ENCODE results near the gene PDAP1. TPM values are rescaled to one million over a fixed set of nuclear protein-coding genes. Genes with fewer than 3 reads are reported as not detected.
"Not testable (repeated sequence)": the region's sequence is repeated elsewhere in the genome, so short reads cannot be mapped to it uniquely, and the experiment has no call there.

The PDAP1 gene
- total RNA-seq, 1 experiment from 2014 or later: 105 TPM

DNA sequence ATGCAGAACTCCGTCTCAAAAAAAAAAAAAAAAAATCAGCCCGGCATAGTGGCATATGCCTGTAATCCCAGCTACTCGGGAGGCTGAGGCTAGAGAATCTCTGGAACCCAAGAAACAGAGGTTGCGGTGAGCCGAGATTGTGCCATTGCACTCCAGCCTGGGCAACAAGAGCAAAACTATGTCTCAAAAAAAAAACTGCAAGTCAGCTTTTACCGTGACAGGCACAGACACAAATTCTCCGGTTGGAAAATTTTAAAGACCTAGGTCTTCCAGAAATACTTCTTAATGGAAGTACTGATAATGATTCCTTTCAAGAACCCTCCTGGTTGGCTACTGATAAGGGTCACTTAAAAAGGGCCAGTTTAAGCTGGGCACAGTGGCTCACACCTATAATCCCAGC is 53.3 kb downstream of the PDAP1 start:
- DNase-seq (ENCODE audit: low read depth): no peak

DNA sequence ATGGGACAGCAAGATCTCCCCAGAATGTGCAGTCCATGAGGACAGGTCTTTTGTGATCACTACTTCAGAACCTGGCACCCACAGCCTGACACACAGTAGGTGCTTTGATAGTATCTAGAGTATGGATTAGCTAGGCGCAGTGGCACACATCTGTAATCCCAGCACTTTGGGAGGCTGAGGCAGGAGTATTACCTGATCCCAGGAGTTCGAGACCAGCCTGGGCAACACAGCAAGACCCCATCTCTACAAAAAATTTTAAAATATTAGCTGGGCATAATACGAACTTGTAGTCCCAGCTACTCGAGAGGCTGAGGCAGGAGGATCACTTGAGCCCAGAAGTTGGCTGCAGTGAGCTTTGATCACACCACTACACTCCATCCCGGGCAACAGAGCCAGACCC is 56.1 kb downstream of the PDAP1 start:
- no peak for DNase-seq (ENCODE audit: low read depth)

DNA sequence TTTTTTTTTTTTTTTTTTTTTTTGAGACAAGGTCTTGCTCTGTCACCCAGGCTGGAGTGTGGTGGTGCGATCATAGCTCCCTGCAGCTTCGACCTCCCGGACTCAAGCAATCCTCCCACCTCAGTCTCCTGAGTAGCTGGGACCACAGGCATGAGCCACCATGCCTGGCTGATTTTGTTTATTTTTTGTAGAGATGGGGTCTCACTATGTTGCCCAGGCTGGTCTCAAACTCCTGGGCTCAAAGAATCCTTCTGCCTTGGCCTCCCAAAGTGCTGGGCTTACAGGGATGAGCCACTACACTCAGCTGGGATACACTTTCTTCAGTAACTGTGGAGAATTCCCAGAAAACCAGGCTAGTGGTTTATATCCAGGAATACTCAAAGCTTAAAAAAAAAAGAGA is 57.8 kb downstream of the PDAP1 start:
- not testable (repeated sequence) for DNase-seq (ENCODE audit: low read depth)

Other genes starting within 250 kb of the PDAP1 start
- gene KPNA7, start 200.5 kb downstream of the PDAP1 start, total RNA-seq (2014; rRNA removed; shearing (Covaris generic)): not detected in 2 replicates
- 29.6 and 30.4 TPM in 2 replicates for gene MYH16, start 135.8 kb downstream of the PDAP1 start, total RNA-seq (2014; rRNA removed; shearing (Covaris generic))
- 292 and 359 TPM in 2 replicates for gene ARPC1A, start 82.7 kb downstream of the PDAP1 start, total RNA-seq (2014; rRNA removed; shearing (Covaris generic))
- 308 and 360 TPM in 2 replicates for gene ARPC1B, start 33.9 kb downstream of the PDAP1 start, total RNA-seq (2014; rRNA removed; shearing (Covaris generic))
- 193 and 225 TPM in 2 replicates for gene BUD31, start 372 bp upstream of the PDAP1 start, total RNA-seq (2014; rRNA removed; shearing (Covaris generic))
- 6.5 and 8.5 TPM in 2 replicates for gene PTCD1, start 30.2 kb upstream of the PDAP1 start, total RNA-seq (2014; rRNA removed; shearing (Covaris generic))
- 49.6 and 63.8 TPM in 2 replicates for gene CPSF4, start 30.3 kb upstream of the PDAP1 start, total RNA-seq (2014; rRNA removed; shearing (Covaris generic))
- gene ATP5MF, start 57.6 kb upstream of the PDAP1 start, total RNA-seq (2014; rRNA removed; shearing (Covaris generic)): 648 and 1,055 TPM in 2 replicates
- gene ZNF789, start 64.3 kb upstream of the PDAP1 start, total RNA-seq (2014; rRNA removed; shearing (Covaris generic)): 7.3 and 9.9 TPM in 2 replicates
- gene ZNF394, start 91.7 kb upstream of the PDAP1 start, total RNA-seq (2014; rRNA removed; shearing (Covaris generic)): 26.6 and 27.0 TPM in 2 replicates
- 15.5 and 16.0 TPM in 2 replicates for gene ZKSCAN5, start 96.1 kb upstream of the PDAP1 start, total RNA-seq (2014; rRNA removed; shearing (Covaris generic))
- gene FAM200A, start 143.5 kb upstream of the PDAP1 start, total RNA-seq (2014; rRNA removed; shearing (Covaris generic)): 6.0 and 8.9 TPM in 2 replicates
- 69.8 and 85.2 TPM in 2 replicates for gene ZNF655, start 150.0 kb upstream of the PDAP1 start, total RNA-seq (2014; rRNA removed; shearing (Covaris generic))
- gene TMEM225B, start 189.7 kb upstream of the PDAP1 start, total RNA-seq (2014; rRNA removed; shearing (Covaris generic)): not detected in 2 replicates
- 8.3 and 14.2 TPM in 2 replicates for gene ZSCAN25, start 208.3 kb upstream of the PDAP1 start, total RNA-seq (2014; rRNA removed; shearing (Covaris generic))

All from HT1080 (cell line).